Bone marrow (tissue), 2 donors: ENCODE data around the gene FAM177B.
"Not testable (repeated sequence)": the region's sequence is repeated elsewhere in the genome, so short reads cannot be mapped to it uniquely, and the experiment has no call there.

ENCODE experiments used
- DNase-seq, 2 donors: peaks; one replicate each; lab custom pipeline; 2025; lab: John Stamatoyannopoulos, UW

The FAM177B gene

DNA sequence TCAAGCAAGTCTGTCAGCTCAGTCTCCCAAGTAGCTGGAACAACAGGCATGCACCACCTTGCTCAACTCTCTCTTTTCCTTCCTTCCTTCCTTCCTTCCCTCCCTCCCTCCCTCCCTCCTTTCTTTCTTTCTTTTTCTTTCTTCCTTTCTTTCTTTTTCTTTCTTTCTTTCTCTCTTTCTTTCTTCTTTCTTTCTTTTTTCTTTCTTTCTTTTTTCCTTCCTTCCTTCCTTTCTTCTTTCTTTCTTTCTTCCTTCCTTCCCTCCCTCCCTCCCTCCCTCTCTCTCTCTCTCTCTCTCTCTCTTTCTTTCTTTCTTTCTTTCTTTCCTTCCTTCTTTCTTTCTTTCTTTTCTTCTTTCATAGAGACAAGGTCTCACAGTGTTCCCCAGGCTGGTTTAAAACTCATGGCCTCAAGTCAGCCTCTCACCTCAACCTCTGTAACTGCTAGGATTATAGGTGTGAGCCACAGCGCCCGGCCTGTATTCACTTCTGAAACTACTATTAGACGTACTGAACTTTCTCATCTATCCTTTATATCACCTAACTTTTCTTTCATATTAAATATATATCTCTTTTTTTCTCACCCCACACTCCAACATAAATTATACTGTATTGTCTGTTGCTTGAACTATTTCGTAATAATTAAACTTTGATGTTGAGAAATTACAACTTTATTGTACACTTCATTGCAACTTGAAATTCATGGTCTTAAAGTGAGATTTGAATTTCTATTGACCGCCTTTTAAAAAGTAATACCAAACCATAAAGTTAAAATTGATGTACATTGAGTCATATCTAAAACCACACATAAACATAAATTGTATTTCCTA is 4.8 kb downstream of the FAM177B start:
- DNase-seq: not testable (repeated sequence)

DNA sequence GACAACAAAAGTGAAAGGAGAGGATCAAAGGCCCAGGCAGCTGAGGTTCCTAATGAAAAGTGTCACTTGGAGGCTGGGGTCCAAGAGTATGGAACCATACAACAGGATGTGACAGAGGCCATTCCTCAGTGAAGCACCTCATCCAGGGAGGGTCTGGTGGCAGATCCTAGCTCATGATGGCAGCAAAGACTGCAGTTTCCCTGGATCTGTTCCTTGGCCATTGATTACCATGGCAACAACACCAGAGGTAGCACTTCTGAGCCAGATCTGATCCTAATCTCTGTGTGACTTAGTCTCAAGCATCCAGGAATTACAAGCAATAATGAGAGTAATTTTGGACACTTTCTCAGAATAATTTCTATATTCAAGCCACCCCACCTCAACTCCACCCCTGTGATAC is 12.9 kb downstream of the FAM177B start:
- no peak for DNase-seq

DNA sequence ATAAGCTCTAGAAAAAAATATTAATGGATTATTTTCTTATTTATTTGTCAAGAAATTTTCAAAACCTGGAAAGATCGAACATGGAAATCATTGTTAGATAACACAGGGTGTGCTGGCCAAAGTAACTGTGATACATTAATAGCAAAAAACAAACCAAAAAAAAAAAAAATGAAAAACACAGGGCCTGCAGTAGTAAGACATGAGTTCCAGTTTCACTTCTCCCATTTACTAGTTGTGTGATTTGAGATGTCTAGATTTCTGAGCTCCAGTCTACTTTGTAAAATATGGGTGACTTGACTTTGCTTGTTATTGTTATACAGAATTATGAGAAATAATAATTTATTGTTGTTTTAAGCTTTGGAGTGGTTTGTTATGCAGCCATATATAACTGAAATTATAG is 13.6 kb downstream of the FAM177B start:
- no peak for DNase-seq

DNA sequence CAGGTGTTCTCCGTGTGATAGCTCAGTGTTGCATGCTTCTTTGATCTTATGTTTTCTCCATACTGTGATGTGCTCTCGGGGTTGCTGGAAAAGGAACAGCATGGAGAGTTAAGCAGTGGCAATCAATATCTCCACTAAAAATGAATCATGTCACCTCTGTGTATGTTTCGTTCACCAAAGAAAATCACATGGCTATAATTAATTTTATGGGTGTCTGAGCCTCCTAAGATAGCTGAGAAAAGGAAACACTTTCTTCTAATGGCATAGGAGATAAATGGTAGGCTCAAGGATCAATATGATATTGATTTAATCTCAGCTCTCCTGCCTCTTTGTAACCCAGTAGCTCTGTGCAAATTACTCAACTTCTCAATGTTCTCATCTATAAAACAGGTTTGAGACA is 14.3 kb downstream of the FAM177B start:
- DNase-seq: no peak

DNA sequence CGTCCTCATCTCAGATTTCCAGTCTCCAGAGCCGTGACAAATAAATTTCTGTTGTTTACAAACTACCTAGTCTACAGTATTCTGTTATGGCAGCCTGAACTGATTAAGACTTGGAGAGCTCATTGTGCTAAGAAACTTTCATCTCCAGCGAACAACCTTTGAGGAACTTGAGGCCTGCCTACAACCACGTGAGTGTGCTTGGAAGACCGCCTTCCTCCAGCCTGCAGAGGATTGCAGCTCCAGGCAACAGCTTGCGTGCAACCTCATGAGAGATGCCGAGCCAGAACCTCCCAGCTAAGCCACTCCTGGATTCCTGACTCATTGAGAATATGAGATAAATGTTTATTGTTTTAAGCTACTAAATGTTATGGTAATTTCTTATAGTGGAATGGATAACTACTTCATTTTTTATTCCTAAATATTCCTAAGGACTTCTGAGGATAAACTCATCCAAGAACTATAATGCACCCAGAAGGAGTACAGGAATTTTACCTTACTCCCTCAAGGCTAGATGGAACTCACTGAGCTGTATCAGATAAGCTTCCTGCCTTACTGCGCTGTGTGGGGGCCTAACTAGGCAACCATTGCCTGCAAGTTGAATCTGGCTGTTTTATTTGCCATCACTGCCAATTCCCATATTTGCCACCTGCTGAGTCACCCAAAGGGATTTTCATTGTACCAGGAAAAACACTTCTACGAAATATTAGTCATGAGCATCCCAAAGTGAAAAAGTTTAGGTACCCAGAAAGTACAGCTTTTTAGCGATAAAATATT is 17.6 kb downstream of the FAM177B start:
- no peak for DNase-seq

DNA sequence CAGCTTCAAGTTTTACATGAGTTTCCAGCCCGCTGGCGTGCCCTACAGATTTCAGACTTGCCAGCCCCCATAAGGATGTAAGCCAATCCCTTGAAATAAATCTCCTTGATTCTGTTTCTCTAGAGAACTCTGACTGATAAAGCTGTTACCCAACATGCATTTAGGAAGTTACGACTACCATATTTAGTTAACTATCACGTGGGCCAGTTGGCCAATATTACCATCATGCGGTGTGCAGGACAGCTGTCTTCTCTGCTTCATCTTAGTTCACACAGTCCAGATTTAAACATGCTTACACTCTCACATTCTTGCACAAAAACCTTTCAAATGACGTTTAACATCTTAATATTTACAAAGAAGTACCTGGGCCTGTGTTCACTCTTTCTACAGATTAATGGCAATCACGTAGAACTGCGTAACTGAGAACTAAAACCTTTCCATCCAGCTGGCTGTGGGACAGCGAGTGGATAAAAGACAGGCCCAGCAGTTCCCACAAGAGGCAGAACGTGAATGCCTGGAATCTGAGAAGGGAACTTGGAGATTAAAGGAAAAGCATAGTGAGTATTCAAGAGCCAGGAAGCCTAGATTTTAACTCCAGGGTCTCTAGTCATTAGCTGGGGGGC is 20.8 kb downstream of the FAM177B start:
- no peak for DNase-seq

DNA sequence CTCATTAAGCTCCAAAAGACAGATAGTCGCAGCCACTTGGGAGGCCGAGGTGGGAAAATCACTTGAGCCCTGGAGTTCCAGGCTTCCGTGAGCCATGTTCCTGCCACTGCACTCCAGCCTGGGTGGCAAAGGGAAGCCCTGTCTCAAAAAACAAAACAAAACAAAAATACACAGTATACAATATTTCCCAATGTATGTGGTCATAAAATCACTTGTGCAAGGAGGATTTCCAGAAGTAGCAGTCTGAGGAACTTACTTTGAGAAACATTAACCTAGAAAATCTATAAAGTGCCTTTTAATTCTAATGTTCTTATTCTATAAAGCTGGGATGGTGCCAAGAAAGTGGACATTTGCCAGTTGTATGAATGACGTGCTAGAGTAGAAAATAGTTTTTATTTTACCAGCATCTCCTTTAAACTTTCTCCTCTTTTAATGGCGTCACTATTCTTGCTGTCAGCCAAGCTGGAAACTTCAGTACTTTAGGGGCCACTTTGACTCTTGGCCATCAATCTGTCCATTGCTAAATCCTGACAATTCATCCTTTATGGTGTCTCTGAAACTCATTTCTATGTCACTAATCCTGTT is 22.5 kb downstream of the FAM177B start:
- DNase-seq: no peak

DNA sequence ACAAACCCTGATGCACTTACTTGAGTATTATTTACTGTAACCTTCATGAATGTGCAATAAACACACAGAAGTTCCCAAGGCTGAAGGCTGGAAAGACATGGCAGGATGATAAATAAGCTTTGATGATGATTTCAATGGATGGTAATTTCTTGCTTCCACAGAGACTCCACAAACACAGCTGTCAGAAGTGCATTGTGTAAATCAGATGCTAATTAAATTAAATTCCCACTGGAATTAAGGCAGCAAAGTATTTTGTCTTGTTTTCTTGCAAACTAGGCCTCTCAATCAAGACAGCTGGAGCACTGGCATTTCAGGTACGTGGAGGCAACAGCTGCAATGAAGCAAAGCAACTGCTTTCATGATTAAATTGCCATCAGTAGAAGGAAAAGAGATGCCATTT is 24.1 kb downstream of the FAM177B start:
- no peak for DNase-seq

DNA sequence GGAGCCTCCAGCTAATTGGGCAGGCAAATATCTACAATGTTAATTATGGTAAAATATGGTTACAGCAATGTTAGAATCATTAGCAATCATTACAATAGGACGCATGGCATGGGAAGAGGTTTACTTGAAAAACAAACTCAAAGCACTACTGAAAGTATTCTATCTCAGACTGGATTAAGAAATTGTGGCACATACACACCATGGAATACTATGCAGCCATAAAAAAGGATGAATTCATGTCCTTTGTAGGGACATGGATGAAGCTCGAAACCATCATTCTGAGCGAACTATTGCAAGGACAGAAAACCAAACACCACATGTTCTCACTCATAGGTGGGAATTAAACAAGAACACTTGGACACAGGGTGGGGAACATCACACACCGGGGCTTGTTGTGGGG is 25.2 kb downstream of the FAM177B start:
- DNase-seq: not testable (repeated sequence)

DNA sequence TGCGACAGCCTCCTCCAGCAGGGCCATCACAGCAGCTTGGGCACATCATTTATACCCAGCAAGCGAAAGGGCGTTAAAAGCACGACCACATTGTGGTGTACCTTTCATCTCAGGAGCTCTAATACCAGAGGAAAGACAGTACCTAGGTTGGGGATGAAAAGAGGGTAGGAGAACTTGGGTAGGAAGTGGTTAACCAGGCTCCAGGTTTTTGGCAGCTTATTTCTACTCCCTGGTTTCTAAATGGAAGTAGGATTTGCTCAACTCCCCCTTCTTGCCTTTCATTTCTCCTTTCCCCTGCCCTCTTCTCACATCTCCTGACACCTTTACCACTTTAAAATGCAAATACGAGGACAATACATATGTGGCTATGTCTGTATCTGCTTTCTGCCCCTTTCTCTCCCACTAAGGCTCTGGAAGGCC is 30.2 kb downstream of the FAM177B start:
- DNase-seq: no peak

DNA sequence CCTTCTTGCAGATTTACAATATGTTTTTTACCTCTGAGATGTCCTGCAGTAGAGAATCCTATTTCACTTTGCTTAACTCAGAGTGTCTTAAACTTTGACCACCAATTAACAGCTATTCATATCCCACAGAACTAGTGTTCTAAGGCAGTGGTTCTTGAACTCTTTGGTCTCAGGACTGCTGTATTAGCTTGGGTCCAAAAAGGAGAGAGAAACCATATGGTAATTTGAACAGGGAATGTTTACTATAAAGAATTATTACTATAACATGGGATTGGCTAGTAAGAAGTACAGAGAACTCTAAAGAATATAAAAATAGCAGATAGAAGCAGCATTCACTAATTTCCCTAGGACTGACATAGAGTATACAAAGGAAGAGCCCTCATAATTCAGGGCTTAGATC is 31.6 kb downstream of the FAM177B start:
- DNase-seq: no peak

DNA sequence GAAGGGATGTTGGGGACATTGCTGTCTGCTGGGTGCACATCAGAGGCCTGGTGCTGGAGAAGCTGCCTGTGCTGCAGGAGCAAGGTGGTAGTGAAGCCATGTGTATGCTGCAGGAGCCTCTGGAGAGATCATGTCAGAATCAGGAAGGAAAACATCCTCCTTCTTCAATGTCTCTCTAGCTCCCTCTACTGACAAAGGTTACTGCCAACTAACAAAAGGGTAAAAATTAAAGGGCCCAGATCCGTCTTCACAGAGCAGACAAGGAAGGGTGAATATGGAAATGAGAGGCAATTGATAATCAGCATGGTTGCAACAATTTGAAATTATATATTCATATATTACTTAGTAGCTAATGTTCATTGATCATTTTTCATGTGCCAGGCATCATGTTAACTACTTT is 32.2 kb downstream of the FAM177B start:
- no peak for DNase-seq

DNA sequence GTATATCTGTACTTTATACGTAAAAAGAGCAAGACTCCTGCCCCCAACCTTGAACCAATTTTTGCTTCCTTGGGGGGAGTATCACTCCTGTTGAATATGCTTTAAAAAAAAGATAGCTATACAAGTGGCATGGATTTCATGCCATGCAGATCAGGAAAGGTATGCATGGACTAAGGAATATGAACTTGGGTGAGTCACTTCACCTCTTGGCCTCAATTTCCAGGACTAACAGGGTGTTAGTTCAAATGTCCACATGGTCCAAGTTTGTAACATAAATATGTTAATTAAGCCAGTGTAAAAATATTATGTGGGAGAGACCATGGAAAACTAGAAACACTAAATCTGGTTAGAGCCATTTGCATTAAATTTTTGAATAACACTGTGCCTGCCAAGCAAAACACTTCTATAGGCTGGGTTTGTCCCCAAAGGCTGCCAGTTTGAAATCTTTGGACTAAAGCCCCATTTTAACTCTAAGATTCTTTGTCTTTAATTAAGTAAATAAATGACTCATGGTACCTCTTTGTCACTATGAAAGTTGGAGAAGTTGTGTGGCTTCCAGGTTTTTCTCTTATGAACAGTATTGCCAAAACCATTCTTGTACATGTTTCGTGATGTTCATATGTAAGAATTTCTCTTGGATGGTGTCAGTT is 33.1 kb downstream of the FAM177B start:
- no peak for DNase-seq

DNA sequence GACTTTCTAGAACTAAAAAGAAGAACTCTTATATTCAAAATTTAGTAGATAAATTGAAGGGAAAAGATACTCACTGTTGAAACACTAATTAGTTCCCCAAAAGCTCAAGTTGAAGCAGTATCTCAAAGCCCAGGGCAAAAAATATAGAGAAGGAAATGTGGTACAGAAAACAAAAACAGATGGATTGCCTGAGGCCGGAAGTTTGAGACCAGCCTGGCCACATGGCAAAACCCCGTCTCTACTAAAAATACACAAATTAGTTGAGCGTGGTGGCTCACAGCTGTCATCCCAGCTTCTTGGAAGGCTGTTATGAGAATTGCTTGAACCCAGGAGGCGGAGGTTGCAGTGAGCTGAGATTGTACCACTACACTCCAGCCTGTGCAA is 36.0 kb downstream of the FAM177B start:
- DNase-seq: peak in 1 of 2 donors; percentile 92

DNA sequence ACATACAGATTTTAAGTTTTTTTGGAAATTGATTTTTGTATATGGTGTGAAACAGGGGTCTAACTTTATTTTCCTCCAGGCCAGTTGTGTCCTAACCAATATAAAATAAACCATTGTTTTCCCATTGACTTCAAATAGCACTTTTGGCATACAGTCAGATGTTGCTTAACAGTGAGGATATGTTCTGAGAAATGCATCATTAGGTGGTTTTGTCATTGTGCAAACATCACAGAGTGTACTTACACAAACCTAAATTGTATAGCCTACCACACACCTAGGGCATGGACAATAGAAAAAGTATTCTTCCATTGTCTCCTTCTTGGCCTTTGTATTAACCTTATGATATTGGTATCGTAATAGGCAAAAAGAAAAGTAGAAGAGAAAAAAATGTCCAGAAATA is 40.5 kb downstream of the FAM177B start:
- no peak for DNase-seq

DNA sequence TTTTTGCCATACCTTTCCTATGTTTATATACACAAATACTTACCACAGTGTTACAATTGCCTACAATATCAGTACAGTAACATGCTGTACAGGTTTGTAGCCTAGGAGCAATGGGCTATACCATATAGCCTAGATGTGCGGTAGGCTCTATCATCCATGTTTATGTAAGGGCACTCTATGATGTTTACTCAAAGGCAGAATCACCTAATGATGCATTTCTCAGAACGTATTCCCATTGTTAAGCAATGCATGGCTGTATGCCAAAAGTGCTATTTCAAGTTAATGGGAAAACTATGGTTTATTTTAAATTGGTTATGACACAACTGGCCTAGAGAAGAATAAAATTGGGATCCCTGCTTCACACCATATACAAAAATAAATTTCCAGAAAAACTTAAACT is 41.0 kb downstream of the FAM177B start:
- no peak for DNase-seq

DNA sequence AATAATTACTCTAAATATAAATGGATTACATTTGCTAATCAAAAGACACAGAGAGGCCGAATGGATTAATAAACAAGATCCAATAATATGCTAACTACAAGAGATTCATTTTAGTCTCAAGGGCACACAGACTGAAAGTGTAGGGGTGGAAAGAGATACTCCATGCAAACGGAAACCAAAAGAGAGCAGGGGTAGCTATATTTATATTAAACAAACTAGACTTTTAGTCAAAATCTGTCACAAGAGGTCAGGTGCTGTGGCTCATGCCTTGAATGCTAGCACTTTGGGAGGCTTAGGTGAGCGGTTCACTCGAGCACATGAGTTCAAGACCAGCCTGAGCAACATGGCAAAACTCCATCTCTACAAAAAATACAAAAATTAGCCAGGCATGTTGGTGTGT is 44.2 kb downstream of the FAM177B start:
- no peak for DNase-seq

DNA sequence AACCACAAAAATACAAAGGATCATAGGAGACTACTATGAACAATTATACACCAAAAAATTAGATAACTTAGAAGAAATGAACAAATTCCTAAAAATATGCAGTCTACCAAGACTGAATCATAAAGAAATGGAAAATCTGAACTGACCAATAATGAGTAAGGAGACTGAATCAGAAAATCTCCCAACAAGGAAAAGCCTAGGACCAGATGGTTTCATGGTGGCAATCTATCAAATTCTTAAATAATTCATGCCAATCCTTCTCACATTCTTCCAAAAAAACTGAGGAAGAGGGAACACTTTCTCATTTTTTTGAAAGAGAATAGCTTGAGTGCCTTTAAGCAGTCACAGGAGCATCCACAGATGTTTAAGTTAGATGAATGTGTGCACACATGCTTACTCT is 46.0 kb downstream of the FAM177B start:
- DNase-seq: no peak

DNA sequence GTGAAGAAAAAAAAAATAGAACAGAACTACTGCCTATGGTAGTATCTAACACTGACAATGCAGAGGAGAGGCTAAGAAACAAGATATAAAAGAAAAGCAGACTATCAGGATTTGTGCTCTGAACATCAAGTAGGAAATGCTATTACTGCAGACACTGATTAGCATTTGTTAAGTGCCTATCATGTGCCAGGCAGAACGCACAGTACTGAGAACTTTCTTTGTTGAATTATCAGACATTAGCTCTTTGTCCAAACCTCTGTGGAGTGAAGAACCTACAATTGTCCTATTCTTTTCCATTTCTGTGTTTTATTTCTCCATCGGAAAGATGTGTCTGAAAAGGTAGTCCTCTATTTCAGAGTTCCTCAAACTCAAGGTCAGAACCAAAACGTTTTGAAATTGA is 47.4 kb downstream of the FAM177B start:
- DNase-seq: no peak

DNA sequence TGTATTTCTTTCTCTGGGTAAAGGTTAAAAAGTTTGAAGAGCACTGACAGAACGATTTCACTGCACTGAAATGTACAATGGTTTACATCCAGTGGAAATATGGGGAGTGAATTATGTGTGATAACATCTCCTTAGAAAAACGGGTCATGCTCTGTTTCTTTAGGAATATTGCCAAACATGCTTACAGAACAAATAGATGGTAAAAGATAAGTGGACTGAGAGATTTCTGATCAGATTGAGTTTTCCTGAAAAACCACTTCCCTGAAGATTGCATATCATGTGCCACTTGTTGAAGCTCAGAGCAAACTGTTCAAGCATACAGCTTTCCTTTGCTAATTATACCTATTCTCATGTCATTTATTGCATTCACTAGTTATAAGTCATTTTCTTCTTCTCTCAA is 47.9 kb downstream of the FAM177B start:
- no peak for DNase-seq

DNA sequence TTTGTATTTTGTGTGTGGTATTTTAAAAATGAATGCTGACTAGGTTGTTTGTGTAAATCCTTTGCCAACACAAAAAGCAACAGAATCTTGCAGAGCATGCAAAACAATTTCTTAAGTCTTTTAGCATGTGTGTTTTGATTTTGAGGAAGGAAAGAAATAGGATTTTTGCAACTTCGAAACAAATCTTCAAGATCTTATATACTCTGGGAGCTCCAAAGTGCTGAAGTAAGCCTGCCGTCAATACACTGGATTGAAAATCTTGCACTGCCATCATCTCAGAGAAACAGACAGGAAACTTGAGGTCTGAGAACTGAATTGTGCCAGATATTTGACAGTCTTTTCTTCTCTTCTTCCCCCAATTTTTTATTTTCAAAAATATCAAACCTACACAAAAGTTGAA is 48.5 kb downstream of the FAM177B start:
- DNase-seq: no peak

DNA sequence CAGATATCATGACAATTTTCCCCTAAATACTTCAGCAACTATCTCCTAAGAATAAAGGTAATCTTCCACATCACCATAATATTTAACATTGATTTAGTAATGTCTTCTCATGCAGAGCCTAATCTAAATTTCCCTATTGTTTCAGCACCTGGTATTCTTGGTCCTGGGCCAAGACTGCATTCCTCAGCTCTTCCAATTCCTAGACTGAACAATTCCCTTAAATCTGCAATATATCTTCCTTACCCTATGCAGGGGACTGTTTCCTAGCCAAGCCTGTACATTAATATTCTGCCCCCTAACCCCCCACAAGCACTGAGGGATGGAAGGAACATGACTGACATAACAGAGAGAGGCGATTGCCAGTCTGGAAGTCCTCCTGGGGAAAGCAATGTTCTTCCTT is 49.1 kb downstream of the FAM177B start:
- no peak for DNase-seq
